NCI-H2171 (cell line): ENCODE data around the gene SH3RF1.

Experiments
- DNase-seq: peaks from one replicate; lab custom pipeline; 2025; lab: John Stamatoyannopoulos, UW

The SH3RF1 gene

GRCh38 chr4:169132561-169133305 is 138.0 kb downstream of the SH3RF1 start:
- no peak for DNase-seq

DNA sequence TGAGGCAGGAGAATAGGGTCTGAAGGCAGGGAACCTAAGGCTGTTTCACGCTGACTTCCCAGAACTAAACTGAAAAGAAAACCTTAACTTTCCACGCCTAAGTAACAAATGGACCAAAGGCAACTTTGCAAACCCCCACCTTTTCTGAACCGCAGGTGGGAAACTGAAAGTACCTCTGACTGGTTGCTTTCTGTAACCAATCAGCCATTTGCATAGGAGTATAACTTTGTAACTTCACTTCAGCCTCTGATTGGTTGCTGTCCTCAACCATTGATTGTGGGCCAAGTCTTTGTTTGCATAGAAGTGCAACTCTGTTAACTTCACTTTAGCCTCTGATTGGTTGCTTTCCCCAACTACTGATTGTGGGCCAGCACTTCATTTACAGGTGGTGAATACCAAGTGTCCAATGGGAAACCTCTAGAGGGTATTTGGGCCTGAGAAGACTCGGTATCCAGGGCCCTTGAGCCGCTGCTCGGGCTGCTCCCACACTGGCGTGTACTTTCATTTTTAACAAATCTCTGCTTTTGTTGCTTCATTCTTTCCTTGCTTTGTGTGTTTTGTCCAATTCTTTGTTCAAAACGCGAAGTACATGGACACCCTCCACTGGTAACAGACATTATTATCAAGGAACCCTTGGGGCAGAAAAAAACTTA is 139.1 kb downstream of the SH3RF1 start:
- no peak for DNase-seq

DNA sequence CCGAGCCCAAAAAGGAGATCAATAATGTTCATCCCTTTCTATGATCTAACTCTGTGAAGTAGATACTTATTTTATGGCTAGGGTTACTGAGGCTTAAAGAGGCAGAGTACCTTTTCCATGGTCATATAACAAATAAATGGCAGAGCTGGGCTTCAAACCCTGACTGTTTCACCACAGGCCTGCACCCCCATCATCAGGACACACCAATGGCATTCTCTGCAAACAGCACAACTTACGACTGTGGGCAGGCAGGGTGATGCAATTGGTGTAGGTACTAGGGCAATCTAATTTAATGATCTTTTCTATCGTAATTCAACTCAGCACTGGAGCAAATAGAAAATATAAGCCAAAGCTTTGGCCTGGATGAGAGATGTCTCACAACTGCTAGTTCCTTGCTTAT is 141.9 kb downstream of the SH3RF1 start:
- no peak for DNase-seq

DNA sequence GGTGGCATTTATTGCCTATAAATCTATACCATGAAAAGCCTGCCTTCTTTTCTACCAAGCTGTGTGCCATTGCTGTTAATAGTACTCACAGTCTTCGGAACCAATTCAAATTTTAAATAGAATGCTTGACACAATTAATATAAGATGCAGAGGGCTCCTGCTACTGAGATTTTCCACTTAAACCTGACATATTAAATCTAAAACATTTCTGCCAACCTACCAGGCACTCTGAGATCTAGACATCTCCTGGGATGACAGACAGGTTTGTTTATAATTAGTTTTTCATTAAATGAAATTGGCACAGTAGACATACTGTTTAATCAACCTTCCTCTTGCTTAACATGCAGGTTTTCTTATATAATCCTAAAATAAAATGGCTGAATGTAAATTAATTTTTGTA is 143.4 kb downstream of the SH3RF1 start:
- DNase-seq = no peak

GRCh38 chr4:169124661-169125060 is 146.1 kb downstream of the SH3RF1 start:
- no peak for DNase-seq

- no peak for DNase-seq
Measured at GRCh38 chr4:169122422-169122821, 148.3 kb downstream of the SH3RF1 start.

GRCh38 chr4:169121861-169122382 is 148.8 kb downstream of the SH3RF1 start:
- no peak for DNase-seq

- no peak for DNase-seq
Measured at GRCh38 chr4:169120624-169121023, 150.1 kb downstream of the SH3RF1 start.

DNA sequence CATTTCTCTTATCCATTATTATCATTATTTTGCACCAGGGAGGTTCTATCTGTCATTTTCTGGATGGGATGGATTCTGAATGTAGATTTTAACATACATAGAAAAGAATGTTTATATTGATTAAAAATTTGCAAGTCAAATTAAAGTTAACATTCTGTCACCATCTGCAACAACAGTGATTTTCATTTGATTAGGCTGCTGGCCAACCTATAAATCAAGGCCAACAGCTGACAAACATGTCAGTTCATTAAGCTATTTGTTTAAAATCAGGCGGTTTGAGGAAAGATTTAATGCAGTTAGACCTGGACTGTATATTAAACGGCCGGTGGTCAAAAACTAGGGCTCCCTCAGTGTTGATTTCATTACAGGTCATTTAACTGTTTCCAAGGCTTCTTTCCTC is 151.2 kb downstream of the SH3RF1 start:
- DNase-seq = no peak

GRCh38 chr4:169117591-169118081 is 153.1 kb downstream of the SH3RF1 start:
- DNase-seq = no peak

GRCh38 chr4:169116270-169116901 is 154.4 kb downstream of the SH3RF1 start:
- no peak for DNase-seq

- no peak for DNase-seq
Measured at GRCh38 chr4:169115897-169116254, 154.9 kb downstream of the SH3RF1 start.

GRCh38 chr4:169115144-169115896 is 155.4 kb downstream of the SH3RF1 start:
- DNase-seq = no peak

DNA sequence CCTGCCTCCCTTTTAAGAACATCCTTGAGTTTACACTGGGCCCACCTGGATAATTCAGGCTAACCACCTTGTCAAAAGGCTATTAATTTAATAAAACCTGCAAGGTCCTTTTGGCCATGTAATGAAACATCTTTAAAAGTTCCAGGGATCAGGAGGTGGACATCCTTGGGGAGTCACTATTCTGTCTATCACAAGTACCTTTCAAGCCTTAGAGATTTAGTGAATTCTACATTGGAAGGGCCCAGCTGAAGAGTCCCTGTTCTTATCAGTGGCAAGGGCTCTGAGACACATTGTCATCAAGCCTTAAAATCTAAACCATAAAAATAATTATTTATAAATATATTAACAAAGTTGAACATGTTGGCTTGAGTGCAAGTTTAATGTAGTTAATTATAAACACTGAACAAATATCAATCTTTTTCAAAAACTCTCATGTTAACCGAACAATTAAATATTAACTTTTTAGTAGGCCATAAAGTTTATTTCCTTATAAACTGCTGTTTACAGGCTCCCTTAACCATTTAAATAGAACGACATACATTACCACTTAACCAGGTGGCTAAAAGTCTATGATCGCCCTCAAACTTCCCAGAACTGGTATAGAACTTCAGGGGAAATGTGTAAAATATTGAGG is 156.3 kb downstream of the SH3RF1 start:
- no peak for DNase-seq

- DNase-seq = no peak
Measured at GRCh38 chr4:169110633-169111032, 160.1 kb downstream of the SH3RF1 start.

- no peak for DNase-seq
Measured at GRCh38 chr4:169109035-169109675, 161.6 kb downstream of the SH3RF1 start.

DNA sequence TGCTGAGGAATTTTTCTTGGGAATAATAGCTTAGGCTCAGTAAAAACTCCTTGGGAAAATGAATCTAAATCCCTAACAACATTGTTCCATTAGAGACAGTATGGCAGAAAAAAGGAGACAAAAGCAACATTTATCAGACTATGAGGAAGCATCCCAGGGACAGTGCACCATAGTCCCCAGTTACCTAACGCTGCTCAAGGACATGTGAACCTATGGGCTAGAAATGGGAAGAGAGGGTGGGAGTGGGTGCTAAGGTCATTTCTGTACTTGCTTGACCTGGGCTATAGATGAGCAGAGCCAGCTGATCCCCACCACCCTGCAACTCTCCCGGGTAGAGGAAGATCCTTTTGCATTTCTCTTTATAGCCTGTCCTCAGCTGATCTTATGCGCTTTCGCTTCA is 162.5 kb downstream of the SH3RF1 start:
- DNase-seq = no peak

- DNase-seq = no peak
Measured at GRCh38 chr4:169107528-169107927, 163.2 kb downstream of the SH3RF1 start.

DNA sequence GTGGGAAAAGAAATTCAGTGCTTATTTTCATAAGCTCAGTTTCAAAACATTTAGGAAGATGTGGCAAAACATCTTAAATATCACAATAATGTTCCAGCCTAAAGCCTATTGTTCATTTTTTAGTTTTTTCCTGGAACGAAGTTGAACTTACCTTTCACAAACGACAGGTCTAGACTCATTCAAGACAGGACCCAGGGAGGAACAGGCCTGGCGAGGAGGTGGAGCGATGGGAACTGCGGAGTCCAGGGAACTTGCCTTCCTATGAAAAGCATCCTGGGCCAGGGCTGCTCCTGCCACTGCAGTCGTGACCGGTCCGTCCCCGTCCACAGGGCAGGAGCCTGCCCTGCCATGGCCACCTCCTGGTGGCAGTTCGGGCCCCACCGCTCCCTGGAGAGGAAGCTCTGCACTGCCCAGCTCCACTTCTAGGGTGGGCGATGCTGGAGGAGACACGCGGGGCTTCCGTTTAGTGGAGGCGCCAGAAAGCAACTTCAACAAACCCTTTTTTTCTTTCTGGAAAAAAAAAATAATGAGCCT is 164.0 kb downstream of the SH3RF1 start:
- DNase-seq = no peak

GRCh38 chr4:169105620-169106019 is 165.1 kb downstream of the SH3RF1 start:
- DNase-seq = no peak

DNA sequence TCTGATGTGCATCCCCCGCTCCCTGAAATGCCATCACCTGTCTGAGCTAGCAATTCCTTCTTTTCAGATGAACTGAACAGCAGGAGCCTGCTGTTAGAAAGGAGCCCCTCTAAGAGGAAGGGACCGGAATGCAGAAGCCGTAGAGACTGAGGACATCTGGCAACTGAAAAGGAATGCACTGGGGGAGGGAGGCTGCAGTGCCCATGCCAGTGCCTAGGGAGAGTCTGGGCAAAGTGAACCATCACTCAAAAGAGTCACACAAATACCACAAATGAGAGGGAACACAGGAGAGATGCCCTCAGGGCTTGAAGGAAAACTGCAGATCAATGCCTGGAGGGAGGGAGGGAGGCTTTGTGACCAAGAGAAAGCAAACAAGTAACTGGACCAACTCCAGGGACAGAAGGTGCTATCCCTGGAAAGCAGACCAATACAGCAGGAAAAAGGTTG is 166.8 kb downstream of the SH3RF1 start:
- no peak for DNase-seq
